Dermis microvascular lymphatic vessel endothelial cell (primary cell): ENCODE measurements around the gene TEPSIN. TPM values are rescaled to one million over a fixed set of nuclear protein-coding genes. Genes with fewer than 3 reads are reported as not detected.
"Not testable (repeated sequence)": the region's sequence is repeated elsewhere in the genome, so short reads cannot be mapped to it uniquely, and the experiment has no call there.

Experiments used
- DNase-seq, 2 donors: peaks; one replicate each; pipeline versions ENCODE4 v3.0.0 to v3.0.0-alpha.2; 2010; ENCODE audit warnings: low read depth in 2 of 2
- total RNA-seq: library from RNA; depleted of rRNA; stranded (reverse); fragments of >200 nt; gene quantifications from 2 replicates; pipeline ENCODE4 v1.2.1, GENCODE V29; 2014

TEPSIN gene
- total RNA-seq, 1 donor from 2014 or later: 6.5 TPM

GRCh38 chr17:81236784-81237183, 2.1 kb downstream of the TEPSIN start:
- no peak for DNase-seq

DNA sequence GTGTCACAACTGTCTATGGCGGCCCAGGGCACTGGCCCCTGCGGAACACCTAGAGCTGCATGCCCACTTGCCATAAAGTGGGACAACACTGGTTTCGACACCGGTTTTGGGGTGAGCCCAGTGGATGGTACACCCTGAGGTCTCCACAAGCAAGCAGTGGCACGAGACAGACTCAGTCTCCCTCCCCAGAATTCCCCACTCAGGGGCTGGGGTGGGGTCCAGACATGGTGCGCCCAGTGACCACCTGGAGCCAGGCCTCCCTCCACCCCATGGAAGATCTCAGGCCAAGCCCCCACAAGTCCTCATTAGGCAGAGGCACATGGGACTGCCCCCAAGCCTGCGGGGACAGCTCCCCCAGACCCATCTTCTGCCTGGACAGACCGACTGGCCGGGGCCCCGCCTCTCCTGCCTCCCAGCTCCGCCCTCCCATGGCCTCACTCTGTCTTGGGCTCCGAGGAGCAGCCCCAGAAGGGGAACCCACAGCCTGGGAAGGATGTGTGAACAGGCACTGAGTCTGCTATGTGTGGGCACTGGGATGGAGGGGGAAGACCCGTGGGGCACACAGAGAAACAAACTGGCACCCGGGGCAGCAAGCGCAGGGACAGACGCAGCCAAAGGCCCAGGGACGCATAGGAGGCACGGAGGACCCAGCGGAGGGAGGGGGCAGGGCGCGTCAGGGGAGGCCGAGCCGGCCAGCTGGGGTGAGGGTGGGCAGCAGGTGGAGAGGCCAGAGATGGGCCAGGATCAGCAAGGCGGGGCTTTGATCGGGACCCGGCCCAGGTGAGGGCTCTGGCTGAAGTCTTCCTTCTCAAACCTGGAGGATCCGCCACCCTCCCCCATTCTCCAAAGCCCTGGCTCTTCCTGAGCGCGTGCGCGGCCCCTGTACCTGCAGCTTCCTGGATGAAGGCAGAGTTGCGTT, 2.8 kb downstream of the TEPSIN start:
- no peak for DNase-seq

- no peak for DNase-seq
Observed at GRCh38 chr17:81234940-81235821, 3.7 kb downstream of the TEPSIN start.

- no peak for DNase-seq
Observed at GRCh38 chr17:81234506-81234855, 4.4 kb downstream of the TEPSIN start.

DNA sequence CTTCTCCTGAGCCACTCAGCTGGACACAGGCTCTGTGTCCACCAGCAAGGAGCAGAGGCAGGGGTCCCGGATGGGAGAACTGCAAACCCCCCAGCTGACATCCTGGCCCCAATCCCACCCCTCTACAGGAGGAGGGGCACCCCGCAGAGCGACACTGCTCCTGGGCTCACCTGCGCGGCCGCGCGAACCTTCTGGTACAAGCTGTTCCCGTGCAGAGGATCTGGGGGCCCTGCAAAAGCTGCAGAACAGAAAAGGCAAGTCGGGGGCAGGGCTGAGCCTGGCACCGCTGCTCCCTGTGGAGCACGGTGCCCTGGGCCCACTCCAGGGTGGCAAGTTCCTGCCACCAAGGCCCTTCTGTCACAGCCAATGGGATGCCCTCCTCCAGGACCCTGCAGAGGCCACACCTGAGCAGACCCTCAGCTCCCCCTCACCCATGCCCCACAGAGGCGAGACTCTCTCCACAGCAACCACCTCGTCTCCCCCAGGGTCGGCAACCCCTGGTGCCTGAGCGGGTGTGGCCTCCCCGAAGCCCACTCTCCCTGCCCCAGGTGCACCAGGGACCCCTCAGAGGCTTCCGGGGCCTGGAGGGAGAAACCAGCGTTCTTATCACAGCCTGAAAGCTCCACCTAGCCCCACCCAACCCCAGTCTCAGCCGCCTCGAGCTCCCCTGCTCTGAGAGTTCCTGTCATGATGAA, 4.9 kb downstream of the TEPSIN start:
- DNase-seq: no peak

DNA sequence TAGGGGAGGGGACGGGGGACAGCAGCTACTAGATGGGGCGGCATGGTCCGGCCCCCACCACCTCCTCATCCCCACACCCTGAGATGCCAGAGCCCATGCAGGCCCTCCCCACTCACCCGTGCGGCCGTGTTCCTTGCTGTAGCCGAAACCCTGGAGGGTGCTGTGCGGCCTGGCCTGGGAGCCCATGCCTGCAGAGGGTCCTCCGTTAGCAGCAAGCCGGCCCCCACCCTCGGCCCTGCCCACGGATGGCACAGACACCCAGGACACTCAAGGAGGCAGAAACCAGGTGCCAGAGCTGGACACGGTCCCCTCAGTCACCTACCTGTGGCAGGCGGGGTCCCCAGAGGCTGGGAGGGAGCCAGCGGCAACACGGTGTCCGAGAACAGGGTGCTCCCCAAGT, 5.5 kb downstream of the TEPSIN start:
- no peak for DNase-seq

GRCh38 chr17:81232616-81233241, 6.1 kb downstream of the TEPSIN start:
- no peak for DNase-seq

DNA sequence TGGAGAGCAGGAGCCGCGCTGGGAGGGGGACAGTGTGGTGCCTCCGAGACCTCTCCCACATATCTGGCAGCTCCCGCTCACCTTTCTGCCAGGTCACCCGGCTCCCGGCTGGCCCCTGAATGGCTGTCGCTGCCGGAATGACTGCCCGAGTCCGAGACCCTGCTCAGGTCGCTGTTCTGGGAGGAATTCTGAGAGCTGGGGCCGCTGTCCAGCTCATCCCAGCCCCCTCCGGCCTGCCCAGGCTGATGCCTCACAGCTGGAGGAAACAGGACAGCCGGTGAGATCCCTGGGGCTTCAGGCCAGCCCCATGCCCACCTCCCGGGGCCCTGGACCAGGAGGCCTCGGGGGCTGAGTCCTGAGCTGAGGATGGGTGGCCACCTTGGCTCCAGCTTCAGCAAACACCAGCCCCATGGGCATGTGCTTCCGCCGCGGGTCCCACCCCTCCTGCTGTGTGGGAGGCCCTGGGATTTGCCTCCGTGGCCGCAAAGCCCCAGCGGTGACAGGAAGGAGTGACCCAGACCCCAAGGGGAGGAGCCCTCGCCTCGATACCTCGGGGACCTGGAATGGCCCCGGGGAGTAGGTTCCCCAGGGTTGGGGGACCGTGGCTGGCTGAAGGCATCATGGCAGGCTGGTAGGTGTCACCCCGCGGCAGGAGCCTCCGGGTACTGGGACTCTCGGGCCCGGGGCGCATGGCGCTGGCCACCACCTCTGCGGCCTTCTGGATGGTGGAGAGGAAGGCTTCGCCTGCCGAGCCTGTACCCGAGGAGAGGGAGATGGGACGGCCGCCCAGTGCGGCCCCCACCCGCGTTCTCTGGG, 6.9 kb downstream of the TEPSIN start:
- no peak for DNase-seq

GRCh38 chr17:81231121-81231645, 7.7 kb downstream of the TEPSIN start:
- no peak for DNase-seq

DNA sequence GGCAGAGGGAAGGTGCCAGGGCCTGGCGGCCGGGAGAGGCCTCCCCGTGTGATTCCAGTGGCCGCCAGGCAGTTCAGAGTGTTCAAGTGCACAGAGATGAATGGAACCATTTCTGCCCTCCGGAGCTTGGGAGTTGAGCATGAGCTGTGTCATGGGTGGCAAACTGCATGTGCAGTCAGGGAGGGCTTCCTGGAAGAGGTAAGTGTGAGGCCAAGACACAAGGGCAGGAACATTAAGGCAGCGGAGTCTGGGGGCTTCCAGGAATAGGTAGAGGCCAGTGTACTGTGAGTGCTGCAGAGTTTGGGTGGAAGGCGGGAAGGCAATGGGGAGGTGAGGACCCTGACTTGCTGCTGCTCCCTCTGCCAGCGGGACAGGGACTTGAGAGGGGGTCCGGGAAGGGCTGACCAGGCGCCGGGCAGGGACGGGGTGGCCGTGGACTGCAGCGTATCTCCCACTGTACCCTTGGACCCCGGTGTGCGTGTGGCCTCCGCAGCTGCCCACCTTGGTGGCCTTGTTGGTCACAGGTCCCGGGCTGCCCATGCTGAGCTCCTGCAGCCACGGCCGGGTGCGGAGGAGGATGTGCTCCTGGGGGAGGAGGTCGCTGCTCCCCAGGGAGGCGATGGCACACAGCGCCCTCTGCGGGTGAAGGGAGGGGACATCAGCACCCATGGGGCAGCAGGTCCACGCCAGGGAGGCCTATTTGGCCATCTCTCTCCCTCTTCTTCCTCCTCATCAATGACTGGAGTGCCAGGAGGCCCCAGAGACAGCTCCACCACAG, 8.6 kb downstream of the TEPSIN start:
- no peak for DNase-seq

GRCh38 chr17:81229666-81229920, 9.3 kb downstream of the TEPSIN start:
- DNase-seq: no peak

GRCh38 chr17:81228834-81229665, 9.8 kb downstream of the TEPSIN start:
- DNase-seq: no peak

DNA sequence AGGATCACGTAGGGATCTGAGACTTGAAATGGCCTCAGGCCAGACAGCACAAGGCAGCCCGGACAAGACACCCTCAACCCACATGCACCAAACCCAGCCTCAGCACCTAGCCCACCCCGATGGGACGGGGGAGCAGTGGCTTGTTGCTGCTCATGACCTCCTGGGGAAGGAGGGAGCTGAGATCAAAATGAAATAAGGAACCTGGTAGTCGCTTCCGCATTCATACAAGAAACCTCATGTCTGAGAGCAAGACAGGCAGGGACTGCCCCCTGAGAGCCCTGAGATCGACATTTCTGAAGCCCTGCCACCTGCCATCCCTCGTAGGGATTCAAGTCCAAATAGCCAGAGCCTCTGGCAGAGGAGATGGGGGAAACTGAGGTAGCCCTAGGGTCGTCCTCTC, 10.4 kb downstream of the TEPSIN start:
- no peak for DNase-seq

DNA sequence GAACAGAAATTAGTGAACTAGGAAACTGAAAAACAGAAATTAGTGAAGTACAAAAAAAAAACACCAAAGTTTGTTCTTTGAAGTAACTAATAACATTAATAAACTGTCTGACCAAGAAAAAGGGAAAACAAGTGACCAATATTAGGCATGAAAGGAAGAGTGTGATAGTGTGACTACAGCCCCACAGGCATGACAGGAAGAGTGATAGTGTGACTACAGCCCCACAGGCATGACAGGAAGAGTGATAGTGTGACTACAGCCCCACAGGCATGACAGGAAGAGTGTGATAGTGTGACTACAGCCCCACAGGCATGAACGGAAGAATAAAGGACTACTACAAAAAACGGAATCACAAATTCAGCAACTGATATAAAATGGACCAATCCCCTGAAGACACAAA, 11.2 kb downstream of the TEPSIN start:
- DNase-seq: not testable (repeated sequence)

DNA sequence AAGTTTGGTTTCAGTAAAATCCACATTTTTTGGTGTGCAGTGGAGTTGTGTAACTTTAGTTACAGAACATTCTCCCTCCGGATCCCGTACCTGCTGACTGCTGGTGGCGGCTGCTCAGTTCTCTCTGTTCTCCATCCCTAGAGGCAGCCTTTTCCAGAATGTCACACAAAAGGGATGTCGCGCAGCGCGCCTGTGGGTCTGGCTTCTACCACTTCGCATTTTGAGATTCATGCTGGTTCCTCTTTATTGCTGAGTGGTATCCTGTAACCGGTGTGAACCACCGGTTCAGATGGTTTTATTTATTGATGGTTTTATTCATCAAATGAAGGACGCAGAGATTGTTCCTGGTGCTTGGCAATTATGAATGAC, 15.1 kb downstream of the TEPSIN start:
- DNase-seq: no peak

DNA sequence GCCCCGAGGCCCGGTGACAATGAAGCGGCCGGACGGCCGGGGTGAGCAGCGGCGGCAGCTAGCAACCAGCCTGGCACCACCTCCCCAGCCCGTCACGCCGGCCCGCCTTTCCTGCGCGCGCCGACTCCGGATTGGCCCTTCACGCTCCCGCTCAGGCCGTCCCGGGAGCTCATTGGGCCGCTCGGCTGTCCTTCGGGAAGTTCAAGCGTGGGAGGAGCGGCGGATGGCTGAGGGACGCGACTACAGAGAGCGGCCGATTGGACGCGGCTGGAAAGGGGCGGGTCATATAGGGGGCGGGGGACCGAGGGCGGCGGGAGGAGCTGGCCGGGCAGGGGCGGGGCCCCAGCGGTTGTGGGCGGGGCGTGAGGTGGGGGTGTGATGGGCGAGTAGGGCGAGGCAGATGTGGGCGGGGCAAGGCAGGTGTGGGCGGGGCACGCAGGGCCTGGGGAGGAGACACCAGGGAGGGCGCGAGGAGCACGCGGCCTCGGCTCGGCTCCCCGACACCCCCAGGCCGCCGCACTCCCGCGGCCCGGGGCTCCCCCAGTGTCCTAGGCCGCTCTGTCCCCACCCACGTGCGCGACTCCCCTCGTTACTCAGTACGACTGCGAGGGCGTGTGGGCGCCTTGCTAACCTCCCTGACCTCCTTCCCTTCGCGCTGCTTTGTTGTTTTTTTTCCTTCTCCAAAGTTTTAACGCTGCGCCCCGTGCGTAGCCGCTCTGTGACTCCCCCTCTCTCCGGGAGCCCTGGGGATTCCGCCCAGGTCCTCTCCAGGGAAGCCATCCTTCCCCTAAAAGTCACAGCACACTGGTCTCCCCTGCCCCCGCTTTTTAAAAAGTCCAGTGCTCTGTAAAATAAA, 15.7 kb downstream of the TEPSIN start, which contains the start of gene CEP131:
Gene CEP131, minus strand, starts transcription at position 60 of the 856 bp plus-strand sequence. CDS start 2,909 bp downstream, outside the sequence.
- peak; percentile 94 to 99 for DNase-seq

DNA sequence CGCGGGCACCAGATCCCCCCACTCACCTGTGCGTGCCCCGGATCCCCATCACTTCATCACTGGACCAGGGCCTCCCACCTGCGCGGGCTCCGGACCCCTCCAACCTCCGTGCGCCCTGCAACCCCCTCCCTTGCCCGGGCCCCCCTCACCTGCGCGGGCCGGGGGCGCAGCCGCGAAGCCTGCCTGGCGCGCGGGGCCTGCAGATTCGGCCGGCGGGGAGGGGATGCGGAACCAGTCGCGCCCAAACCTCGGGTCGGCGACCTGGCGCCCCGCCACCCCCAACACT, 16.3 kb downstream of the TEPSIN start:
- DNase-seq: no peak
